Dedifferentiated amniotic fluid mesenchymal stem cell (primary cell): ENCODE results near the gene CASS4.
"Not testable (repeated sequence)": the region's sequence is repeated elsewhere in the genome, so short reads cannot be mapped to it uniquely, and the experiment has no call there.

ENCODE experiments used
- DNase-seq: peaks from one replicate; pipeline ENCODE4 v3.0.0-alpha.2; 2016; ENCODE audit errors: extremely low spot score

The CASS4 gene

DNA sequence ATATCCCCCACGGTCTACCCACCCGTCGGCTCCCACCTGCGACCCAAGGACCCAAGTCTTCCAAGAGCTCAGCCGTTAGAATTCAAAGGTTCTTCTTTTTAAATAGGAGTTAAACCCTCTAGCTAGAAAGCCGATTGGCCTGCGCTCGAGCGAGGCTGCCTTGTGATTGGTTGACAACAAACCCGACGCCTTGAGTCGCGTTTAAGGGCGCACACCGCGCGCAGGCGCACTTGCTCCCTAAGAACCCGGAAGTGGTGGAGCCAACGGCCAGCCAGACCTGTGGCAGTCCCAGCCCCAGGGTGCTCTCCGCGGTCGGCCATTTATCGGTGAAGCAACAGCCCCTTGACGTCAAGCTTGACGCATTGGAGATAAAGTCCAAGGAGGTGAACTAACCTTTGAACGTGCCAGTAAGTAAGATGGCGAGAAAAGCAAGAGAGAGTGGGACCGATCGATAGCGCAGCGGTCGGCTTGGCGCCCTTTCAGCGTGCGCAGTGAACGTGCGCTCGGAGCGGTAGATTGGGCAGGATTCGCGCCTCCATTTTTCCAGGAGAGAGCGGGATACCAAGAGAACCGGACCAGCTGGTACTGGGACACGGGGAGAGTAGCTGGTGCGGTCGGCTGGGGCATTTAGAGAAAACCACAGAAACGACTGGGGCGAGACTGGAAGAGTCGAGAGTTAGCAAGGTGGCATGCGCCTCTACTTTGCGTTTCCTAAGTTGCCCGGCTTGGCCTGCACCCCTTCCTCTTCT, 19.8 kb upstream of the CASS4 start, which contains the start of the genes AURKA and CSTF1:
AURKA (minus strand) TSS at position 84 of the 749 bp plus-strand sequence. CDS start 4,018 bp downstream, outside the sequence.
CSTF1 (plus strand) TSS at position 514 of the 749 bp plus-strand sequence. CDS start 2,908 bp downstream, outside the sequence.
- DNase-seq = peak; percentile 99

GRCh38 chr20:56392881-56393482, 19.1 kb upstream of the CASS4 start:
- no peak for DNase-seq

- no peak for DNase-seq
Measured at GRCh38 chr20:56393653-56394052, 18.4 kb upstream of the CASS4 start.

GRCh38 chr20:56395166-56395565, 16.9 kb upstream of the CASS4 start:
- no peak for DNase-seq

GRCh38 chr20:56400001-56400640, 11.9 kb upstream of the CASS4 start:
- DNase-seq = peak; percentile 69

GRCh38 chr20:56403465-56403864, 8.6 kb upstream of the CASS4 start:
- DNase-seq = no peak

GRCh38 chr20:56405356-56405755, 6.7 kb upstream of the CASS4 start:
- DNase-seq = not testable (repeated sequence)

DNA sequence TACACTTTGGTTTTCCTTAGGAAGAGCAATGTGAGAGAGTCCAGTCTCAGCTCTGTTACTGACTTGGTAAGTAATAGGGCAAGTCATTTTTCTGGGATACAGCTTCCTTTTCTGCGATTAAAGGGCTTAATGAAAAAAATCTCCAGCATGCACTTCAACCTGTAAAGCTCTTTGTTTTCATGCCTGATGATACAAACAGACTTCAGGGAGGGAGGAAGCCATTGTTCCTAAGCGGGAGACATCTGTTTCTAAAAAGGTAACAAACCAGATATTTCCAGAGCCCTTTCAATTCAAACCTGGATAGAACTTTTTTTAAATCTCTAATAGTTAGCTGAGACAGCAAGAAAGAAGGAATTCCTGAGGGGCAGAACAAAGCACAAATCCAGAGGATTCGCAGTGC, 5.2 kb upstream of the CASS4 start:
- no peak for DNase-seq

DNA sequence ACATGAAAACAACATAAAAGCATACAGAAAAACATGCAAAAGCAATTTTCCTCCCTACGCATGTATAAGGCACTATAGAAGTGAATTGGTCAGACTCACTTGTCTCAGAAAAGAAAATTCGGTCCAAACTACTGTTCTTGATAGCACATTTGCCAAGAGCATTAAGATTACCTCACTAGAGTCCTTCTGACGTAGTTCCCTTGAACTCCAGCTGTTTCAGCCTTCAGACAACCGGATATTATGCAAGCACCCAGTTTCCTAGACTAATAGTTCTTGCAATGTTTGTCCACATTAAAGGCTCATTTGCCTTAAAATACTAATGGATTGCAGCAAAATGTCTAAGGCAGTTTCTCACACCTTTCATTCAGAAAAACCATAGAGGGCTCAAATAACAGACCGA, 2.5 kb upstream of the CASS4 start:
- no peak for DNase-seq

DNA sequence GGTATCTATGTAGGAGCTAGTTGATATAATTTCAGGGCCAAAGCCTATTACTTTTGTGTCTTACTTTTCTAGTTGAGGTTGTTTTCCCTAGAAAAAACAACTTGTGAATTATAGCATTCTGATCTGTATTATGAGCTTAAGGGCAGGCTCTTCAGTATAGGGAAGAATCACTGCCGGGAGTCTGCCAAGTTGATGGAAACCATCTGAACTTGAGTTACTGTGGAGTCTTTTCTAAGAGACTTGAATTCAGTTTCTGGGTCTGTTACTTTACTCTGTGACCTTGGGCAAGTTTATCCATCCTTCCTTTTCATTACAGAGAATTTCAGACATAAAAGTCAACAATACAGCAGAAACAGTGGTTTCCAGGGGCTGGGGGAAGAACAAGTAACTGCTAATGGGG, 2.1 kb upstream of the CASS4 start:
- no peak for DNase-seq

GRCh38 chr20:56411287-56411686, 773 bp upstream of the CASS4 start:
- DNase-seq = not testable (repeated sequence)

DNA sequence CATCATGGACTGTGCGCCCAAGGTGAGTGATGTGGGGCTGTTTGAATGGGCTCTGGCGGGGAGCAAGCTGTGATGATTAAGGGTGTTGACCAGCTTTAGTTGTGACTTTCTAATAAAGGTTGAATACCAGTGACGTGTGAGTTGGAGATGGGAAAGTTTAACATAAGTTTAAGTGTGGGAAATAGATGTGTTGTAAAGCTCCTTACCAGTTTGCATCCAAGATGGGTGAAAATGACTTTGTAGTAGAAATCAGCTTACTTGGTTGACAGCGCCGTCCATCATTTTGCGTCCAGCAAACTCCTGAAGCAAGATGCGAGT, 372 bp downstream of the CASS4 start:
- DNase-seq = no peak

GRCh38 chr20:56412949-56413348, 889 bp downstream of the CASS4 start:
- no peak for DNase-seq

DNA sequence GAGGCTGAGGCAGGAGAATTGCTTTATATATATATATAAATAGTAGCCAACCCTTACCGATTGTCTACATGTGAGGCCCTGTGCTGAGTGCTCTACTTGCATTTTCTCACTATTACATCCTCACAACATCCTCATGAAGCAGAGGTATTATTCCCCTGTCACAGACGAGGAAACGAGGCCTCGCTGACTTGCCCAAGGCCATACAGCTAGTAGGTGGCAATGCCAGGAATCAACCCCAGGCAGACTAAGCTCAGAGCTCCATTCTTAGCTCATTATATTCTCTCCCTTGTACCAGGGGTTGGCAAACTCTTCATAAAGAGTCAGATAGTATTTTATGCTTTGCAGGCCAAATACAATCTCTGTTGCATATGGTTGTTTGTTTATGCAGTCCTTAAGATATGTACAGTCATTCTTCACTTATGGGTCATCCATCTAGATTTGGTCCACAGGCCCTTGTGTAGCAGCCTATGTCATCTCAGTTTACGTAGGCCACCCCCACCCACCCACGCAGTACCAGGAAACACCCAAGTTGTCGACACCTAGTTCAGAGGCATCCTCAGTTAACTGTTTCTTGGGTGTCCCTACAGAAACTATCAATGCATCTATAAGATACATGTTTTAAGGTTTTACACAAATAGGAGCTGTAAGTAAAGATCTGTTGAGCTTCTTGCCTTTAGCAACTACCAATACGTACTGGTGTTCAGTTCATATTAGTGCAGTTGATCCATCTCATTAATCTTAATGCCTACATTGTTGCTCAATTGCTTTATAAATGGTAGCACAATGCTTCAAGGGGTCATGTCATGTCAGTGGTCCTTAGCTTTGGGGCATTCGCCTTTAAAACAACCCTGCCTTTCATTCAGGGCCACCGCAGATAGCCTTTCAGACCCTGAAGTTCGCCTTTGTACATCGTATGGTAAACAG, 3.0 kb downstream of the CASS4 start:
- DNase-seq = peak; percentile 67

- DNase-seq = no peak
Measured at GRCh38 chr20:56417402-56417801, 5.3 kb downstream of the CASS4 start.

DNA sequence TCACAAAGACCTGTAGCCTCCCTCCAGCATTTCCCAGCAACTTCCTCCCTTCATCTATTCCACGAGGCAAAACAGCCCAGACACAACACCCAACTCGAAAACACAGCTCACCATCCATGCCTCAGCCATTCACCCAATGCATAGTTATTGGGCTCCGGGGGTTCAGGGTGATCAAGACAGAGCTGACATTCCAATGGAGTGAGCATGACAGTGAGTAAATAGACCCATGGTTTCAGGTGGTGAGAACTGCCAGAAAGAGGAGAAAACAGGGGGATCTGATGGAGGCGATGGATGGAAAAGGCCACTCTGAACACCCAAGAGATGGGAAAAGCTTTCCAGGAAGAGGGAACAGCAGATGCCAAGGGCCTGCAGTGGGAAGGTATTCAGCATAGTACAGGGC, 5.9 kb downstream of the CASS4 start:
- no peak for DNase-seq

GRCh38 chr20:56418385-56418861, 6.4 kb downstream of the CASS4 start:
- no peak for DNase-seq

- no peak for DNase-seq
Measured at GRCh38 chr20:56420028-56420427, 8.0 kb downstream of the CASS4 start.

DNA sequence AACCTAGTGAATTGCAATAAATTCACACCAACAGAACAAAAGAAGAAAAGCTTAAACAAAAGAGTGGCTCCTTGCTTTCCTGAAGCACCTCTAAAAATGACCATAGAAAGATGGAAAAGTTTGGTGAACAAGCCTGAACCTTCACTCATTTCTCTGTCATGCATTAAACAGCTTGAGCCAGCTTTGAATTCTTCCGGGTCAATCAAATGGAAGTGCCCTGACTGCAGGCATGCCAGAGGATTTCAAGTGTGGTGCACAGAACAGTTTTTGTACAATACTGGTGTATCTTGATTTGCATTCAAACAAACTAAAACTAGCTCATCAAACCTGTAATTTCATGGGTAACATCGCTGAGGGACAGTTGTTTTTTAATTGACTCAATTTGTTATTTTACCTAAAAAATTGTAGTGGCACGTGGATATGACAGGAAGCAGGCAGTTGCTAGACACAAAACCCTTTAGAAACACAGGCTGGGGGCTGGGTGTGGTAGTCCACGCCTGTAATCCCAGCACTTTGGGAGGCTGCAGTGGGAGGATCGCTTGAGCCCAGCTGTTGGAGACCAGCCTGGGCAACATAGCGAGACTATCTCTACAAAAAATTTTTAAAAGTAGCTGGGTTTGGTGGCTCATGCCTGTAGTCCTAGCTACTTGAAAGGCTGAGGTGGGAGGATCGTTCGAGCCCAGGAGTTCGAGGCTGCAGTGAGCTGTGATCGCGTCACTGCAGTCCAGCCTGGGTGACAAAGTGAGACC, 9.1 kb downstream of the CASS4 start:
- no peak for DNase-seq

DNA sequence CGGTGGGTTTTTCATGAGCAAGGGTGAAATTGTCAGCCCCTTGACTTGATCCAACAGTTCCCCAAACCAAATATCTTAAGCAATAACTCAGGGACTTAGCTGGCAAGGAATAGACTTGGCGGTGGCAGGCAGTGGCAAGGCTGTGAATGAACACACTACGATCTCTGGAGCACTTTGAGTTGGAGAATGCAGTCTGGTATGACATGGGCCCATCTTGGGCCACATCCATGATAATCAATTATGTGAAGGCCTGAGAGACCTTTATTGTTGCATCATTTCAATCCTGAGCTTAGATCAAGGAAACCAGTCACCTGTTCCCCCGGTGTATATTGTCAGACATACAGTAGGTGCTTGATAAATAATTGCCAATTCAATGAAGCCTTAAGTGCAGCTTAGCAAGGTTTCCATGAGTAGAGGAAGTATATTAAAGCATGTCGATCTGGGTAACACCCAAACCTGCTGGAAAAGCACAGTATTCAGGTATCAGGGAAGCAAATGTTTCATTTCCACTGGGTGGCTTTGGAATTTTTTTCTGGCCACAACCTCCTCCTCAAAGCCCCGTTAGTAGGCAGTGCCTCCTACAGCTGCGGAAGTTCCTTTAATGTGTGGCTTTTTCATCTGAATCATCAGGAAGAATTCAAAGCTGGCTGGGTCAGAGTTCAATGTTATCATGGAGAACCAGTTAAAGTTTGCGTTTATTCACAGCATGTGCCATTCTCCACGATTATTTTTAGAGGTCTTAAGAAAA, 10.2 kb downstream of the CASS4 start:
- DNase-seq = peak; percentile 37
